Measurements from ENCODE around the gene B4GALNT3.

B4GALNT3 gene

DNA sequence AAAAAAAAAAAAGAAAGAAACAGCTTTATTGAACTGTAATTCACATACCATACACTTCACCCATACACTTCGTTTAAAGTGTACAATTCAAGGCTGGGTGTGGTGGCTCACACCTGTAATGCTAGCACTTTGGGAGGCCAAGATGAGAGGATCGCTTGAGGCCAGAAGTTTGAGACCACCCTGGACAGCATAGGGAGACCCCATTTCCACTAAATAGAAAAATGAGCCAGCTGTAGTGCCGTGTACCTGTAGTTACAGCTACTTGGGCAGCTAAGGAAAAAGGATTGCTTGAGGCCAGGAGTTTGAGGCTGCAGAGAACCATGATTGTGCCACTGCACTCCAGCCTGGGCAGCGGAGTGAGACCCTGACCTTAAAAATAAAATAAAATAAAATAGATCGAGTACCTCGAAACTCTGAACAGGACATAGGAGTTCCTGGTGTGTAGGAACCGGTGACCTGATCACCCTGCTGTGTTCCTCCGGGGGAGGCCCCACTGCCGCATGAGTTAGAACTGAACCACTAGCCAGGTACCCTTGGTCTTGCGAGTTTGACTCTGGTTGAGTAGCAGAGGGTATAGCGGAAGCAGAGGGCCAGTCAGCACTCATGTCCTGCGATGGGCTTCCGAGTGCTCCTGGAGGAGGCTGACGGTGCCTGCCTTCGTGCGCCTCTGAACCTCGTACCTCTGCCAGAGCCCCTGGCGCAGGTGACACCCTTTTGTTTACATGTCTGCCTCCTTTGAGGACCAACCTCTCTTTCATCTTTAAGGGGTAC lies 80.0 kb downstream of the B4GALNT3 start:
- no peak for DNase-seq (ENCODE audit: low spot score)

DNA sequence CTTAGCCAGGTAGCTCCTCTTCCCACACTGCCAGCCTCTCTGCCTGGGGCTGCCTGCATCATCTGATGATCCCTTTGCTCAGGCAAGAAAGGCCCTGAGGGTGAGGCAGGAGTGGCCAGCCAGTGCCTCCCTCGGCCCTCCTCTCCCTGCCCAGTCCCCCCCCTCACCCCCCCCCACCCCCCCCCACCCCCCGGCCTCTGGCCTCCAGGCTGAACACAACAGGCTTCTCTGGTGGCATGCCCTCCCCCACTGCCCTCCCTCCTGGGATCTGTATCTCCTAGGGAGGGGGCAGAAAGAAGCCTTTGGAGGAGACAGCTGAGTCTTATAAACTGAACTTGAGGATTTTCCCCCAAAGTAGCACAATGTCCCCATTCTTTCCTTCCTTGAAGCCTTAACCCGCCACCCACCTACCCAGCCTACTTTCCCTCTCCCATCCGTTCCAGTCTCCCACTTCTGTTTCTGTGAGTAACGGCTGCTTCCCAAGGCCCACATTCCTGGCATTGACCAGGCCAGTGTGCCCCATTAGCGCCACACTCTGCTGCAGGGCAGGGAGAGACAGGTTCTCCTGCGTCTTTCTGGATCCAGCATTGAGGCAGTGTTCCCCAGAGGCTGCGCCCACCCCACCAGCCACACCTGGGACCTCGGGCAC lies 82.1 kb downstream of the B4GALNT3 start:
- no peak for DNase-seq (ENCODE audit: low spot score)

DNA sequence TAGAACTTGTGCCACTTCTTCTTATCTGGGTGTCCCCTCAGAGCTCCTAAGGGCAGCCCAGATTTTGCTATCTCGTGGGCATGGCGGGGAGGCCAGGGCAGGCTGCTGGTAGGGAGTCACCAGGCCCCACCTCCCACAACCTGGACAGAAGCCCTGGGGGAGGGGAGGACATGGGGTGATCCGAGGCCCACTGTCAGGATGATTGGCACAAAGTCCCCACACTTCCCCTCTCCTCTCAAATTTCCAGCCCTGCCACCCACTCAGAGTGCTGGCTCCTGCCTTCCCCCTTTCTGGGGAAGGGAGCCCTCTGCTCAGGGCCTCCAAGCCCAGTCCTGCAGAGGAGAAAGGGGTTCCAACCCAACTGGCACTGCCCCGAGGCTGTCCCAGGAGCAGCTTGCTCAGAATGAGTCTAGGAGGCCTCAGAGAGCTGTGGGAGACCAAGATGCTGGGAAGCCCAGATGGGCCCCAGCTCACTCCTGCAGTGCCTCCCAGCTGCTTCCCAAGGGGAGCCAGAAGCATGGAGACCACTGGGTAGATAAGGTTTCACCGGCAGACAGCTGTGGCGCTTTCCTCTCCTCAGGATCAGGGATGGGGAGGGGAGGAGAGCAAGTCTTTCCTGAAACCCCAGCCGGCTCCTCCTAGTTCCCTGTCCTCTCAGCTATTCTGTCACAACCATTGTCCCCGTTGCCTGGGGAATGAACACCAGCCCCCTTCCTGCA lies 82.8 kb downstream of the B4GALNT3 start:
- DNase-seq (ENCODE audit: low spot score) = no peak

DNA sequence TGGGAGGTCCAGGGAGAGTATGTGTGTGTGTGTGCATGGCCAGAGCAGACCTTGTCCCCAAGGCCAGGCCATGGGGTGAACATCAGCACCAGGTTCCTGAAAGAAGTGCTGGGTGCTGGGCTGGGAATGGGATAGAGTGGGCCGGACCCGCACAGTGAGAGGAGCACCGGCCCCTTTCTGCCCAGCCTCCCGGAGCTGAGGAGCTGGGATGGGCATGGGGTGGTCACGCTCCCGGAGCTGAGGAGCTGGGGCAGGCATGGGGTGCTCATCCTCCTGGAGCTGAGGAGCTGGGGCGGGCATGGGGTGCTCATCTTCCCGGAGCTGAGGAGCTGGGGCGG lies 83.3 kb downstream of the B4GALNT3 start:
- DNase-seq (ENCODE audit: low spot score) = no peak

DNA sequence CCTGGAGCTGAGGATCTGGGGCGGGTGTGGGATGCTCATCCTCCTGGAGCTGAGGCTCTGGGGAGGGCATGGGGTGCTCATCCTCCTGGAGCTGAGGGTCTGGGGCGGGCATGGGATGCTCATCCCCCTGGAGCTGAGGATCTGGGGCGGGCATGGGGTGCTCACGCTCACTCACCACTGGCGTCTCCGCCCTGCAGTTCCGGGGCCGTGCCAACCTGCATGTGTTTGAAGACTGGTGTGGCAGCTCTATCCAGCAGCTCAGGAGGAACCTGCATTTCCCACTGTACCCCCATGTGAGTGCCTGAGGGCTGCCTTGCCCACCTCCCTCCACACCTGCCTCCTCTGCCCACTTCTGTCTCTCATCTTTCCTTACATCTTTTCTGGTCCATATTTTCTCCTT lies 84.4 kb downstream of the B4GALNT3 start:
- DNase-seq (ENCODE audit: low spot score) = no peak

DNA sequence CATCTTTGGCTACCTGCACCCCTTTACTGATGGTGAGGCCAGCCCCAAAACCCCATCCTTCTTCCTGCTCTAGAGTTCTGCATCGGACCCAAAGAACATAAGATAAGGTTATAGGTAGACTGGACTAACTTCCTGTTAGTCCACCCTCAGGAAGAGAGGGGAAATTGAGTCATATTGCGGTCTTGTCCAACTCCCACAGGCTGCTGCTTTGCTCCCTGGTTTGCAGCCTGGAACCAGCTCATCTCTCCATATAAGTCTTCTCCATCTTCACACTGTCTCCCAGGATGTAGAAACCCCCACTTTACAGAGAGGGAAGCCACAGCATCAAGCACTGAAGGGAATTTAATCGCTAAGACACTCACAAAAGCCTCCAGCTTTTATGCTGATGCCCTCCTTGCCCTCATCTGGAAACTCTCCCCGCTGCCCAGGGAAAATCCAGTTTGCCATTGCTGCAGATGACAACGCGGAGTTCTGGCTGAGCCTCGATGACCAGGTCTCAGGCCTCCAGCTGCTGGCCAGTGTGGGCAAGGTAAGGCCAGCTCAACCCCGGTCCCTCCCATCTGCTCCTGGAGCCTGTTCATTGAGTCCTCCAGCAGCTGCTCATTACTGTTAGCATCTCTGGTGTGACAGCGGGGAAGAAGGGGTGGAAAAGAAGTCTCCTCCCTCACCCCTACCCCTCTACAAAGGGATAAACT lies 85.3 kb downstream of the B4GALNT3 start:
- DNase-seq (ENCODE audit: low spot score) = no peak

DNA sequence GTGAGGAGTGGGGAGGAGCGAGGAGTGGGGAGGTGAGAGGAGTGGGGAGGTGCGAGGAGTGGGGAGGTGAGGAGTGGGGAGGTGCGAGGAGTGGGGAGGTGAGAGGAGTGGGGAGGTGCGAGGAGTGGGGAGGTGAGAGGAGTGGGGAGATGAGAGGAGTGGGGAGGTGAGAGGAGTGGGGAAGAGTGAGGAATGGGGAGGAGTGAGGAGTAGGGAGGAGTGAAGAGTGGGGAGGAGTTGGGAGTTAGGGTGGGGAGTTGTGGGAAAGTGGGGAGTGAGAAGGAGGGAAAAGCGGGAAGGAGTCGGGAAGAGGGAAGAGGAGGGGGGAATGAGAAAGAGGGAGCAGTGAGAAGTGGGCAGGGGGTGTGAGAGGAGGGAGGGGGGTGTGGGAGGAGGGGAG lies 86.1 kb downstream of the B4GALNT3 start:
- no peak for DNase-seq (ENCODE audit: low spot score)

DNA sequence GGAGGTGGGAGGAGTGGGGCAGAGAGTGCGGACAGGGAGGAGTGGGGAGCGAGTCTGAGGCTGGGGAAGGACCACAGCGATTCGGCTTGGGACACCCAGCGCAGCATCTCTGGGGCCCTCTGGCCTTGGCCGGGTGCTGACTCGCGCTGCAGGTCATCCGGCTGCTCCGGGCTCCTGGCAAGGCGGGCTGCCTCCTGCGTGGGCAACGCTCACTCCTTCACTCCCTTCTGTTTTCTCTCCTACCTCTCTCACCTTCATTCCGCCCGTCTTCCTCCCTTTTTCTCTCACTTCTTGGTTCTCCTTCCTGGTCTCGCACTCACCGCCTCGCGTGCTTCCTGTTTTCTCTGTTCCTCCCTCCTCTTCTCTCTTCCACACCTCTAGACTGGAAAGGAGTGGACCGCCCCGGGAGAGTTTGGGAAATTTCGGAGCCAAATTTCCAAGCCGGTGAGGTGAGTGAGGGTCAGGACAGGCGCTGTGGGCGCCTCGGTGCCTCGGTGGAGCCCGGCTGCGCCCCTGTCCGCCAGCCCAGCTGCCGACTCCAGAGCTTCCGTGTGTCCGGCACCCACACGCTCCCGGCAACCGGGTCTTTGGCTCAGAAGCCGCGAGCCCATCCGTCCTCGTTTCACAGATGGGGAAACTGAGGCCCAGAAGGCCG lies 86.7 kb downstream of the B4GALNT3 start:
- DNase-seq (ENCODE audit: low spot score) = no peak

DNA sequence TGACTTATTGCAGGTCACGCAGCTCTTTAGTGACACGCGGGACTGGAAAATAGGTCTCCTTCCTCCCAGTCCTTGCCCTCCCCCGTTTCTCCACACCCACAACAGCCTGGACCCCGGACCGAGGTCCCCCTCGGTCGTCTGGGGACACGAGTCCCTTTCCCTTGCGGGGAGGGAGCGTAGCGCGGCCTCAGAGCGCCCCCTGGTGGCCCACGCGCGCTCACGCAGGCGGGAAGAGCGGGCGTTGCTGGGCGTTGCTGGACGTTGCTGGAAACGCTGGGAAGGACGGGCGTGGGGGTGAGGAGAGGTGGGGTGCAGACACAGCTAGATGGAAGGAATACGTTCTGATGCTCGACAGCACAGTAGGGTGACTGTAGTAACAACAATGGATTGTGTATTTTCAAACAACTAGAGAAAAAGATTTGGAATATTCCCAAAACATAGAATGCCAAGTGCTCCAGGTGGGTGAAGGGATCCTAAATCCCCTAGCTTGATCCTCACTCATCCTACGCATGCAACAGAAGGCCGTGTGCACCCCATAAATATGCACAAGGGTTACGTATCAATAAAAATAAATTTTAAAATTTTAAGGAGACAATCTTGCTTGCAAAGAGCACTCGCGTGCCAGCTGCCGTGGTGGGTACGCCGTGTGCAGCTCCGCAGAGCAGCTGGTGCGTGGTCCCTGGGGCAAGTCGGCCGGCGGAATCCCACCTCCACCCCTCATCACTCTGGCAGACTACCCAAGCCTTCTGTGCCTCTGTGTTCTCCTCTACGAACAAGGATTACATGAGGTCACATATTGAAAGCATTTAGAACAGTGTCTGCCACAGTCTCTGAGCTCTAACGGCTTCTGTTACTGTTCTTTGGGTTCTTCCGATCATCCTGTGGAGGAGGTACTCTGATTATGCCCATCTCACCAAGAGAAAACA lies 87.4 kb downstream of the B4GALNT3 start:
- peak; percentile 53 for DNase-seq (ENCODE audit: low spot score)

DNA sequence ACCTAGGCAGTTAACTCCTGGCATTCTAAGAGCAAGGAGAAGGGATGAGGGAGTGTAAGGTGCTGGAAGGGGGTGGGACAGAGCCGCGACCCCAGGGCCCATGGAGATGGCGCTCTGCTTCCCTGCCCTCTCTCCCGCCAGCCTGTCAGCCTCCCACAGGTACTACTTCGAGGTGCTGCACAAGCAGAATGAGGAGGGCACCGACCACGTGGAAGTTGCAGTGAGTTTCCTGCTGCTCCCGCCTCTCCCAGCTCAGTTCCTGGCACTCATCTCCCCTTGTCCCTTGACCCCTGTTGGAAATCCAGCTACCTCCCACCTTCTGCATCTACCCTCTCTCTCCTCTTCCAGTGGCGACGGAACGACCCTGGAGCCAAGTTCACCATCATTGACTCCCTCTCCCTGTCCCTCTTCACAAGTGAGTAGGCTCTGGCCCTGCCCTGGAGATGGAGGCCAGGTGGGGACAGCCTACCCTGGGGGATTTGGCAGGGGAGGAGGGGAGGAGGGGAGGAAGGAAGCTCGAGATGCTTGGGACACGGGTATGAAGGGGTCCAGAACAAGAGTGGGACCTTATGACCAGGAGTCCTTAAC lies 88.2 kb downstream of the B4GALNT3 start:
- no peak for DNase-seq (ENCODE audit: low spot score)

DNA sequence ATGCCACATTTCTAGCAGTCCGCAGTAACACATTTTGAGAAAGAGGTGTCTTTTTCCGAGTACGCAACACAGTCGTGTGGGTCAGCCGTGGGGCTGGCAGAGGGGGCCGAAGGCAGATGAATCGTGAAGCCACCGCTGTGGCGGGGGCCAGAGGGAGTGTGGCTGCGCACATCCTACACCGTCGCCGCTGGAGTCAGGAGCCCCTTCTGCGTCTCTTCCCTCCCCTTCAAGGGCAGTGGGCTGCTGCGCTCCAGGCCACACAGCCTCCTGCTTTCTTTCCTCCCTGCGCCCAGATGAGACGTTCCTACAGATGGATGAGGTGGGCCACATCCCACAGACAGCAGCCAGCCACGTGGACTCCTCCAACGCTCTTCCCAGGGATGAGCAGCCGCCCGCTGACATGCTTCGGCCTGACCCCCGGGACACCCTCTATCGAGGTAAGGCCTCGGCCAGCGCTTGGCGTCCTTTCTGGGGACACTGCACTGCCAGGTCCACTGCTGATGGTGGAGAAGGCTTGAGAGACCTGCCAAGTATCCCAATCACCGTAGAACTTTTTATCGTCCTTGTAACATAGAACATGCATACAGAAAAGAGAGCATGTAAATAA lies 89.8 kb downstream of the B4GALNT3 start:
- no peak for DNase-seq (ENCODE audit: low spot score)

DNA sequence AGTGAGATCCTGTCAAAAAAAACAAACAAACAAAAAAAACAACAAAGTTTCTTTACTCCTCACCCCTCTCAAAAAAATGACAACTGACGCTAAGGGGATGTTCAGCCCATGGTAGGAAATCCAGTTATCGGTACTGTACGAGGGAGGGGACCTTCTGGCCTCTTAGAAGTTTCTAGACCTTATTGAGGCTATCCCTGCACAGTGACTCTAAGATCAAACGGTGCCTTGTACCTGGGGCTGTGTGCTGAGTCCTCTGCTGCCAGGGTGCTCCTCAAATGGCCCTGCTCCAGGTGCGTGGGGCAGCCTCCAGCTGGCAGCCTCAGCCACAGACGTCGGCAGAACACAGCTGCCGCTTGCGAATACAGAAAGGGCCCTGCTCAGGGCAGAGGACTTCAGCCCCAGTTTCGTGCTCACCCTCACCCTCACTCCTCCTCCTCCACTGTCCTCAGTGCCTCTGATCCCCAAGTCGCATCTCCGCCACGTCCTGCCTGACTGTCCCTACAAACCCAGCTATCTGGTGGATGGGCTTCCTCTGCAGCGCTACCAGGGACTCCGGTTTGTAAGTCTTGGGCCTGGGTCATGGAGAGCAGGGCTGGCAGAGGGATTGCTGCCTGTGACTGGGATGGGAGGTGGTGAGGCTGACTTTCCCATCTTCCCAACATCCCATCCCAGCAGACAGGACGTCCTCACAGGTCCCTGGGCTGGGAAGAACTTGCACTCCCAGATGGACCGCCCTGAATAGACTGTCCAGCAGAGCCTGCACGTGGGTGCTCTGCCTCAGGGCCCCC lies 90.9 kb downstream of the B4GALNT3 start:
- no peak for DNase-seq (ENCODE audit: low spot score)

DNA sequence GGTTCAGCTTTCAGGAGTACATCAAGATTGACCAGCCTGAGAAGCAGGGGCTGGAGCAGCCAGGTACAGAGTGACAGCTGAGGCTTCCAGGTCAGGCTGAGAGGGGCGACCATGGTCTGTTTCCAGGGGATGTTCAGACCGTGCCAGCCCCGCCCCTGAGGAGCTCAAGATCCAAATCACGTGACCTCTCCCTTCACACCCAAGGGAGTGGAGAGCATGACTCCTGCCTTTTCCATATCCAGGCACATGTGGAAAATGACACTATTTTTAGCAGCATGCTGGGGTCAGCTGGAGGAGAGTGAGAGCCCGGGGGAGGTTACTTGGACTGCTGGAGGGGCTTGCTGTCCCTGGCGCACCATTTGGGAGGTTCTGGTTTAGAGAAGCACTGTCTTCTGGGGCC lies 92.7 kb downstream of the B4GALNT3 start:
- DNase-seq (ENCODE audit: low spot score) = no peak

DNA sequence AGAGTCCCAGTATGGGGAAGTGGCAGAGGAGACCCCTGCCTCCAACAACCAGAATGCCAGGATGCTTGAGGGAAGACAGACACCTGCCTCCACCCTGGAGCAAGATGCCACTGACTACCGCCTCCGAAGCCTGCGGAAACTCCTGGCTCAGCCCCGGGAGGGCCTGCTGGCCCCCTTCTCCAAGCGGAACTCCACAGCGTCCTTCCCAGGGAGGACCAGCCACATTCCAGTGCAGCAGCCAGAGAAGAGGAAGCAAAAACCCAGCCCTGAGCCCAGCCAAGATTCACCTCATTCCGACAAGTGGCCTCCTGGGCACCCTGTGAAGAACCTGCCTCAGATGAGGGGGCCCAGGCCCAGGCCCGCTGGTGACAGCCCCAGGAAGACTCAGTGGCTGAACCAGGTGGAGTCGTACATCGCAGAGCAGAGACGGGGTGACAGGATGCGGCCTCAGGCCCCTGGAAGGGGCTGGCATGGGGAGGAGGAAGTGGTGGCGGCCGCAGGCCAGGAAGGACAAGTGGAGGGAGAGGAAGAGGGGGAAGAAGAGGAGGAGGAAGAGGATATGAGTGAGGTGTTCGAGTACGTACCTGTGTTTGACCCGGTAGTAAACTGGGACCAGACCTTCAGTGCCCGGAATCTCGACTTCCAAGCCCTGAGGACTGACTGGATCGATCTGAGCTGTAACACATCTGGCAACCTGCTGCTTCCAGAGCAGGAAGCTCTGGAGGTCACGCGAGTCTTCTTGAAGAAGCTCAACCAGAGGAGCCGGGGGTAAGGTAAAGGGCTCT lies 93.7 kb downstream of the B4GALNT3 start:
- DNase-seq (ENCODE audit: low spot score) = no peak

DNA sequence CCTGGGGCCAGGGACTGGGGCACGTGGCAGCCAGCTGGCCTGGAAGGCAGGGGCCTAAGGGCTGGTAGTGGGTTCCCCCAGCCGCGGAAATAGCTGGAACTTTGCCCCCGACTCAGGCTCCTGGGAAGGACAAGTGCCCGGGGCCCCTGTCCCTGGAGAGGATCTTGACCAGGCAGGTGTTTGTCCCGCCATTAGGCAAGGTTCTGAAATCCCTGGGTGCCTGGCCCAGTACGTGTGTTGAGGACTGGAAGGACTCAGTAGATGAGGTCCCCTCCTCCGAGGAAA lies 94.2 kb downstream of the B4GALNT3 start:
- DNase-seq (ENCODE audit: low spot score) = no peak

DNA sequence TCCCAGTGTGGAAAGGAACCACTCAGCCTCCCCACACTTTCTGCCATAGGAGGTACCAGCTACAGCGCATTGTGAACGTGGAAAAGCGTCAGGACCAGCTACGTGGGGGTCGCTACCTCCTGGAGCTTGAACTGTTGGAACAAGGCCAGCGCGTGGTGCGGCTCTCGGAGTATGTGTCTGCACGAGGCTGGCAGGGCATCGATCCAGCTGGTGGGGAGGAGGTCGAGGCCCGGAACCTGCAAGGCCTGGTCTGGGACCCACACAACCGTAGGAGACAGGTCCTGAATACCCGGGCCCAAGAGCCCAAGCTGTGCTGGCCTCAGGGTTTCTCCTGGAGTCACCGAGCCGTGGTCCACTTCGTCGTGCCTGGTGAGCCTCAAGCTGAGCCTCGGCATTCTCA lies 96.8 kb downstream of the B4GALNT3 start:
- DNase-seq (ENCODE audit: low spot score) = no peak

DNA sequence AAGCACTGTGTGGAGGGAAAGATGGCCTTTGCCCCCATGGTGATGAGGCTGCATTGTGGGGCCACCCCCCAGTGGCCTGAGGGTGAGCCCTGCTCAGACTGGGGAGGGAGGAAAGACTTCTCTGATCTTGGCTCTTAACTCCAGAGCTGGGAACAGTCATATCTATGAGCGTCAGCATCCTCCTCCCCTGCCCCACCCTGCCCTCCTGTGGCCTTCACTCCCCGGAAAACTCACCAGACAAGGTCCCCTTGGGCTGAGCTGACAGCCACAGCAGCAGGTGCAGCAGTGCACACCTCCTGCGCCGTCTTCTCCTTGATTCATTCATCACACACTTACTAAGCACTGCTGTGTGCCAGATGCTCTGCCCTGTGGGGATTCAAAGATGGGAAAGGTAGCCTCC lies 98.8 kb downstream of the B4GALNT3 start:
- no peak for DNase-seq (ENCODE audit: low spot score)

DNA sequence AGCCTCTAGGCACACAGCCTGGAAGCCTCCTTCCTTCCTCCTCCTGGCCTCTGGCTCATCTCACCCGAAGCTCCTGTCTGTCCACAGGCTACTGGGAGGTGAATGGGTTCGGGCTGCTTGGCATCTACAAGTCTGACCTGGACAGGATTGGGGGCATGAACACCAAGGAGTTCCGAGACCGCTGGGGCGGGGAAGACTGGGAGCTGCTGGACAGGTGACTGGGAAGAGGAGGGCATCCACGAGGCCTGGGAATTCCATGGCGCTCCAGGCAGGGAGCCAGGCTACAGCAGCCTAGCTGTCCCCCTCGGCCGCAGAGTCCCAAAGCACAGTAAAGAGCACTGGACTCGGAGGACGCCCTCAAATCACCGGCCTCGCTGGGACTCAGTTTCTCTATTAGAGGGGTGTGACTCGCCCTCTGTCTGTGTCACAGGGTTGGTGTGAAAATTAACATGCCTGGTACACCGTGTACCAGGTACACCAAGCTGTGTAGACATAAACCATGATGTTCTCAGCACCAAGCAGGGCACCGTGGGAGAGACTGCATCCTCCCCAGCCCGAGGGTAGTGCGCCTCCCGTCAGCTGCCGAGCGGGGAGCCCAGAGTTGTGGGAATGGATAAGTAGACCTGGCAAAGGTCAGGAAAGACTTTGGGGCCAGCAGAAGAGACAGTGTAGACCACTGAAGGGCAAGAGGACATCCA lies 99.6 kb downstream of the B4GALNT3 start:
- DNase-seq (ENCODE audit: low spot score) = no peak
